ENCODE measurements around the gene PCDHB15. TPM values are rescaled to one million over a fixed set of nuclear protein-coding genes. Genes with fewer than 3 reads are reported as not detected.
"Not testable (repeated sequence)": the region's sequence is repeated elsewhere in the genome, so short reads cannot be mapped to it uniquely, and the experiment has no call there.

PCDHB15 gene
- total RNA-seq, 1 experiment from 2014 or later = 1.4 TPM

DNA sequence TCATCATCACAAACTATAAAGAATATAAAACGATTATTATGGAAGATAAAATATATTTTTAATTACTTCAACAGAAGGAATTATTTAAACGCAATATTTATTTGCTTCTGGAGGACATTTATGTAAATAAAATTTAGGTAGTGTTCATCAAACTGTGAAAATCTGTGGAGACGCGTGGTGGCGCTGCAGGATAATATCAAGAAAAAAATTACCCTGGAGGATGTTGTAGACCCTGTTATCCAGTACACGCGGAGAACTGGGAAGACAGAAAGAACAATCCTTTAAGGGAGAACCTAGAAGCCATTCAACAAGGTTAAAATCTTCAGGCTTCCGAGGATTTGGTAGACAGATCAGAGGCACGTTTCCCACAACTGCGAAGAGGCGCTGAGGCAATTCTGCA is 36.7 kb upstream of the PCDHB15 start, which contains the start of gene PCDHB12:
PCDHB12 (plus strand) TSS at position 242 of the 400 bp plus-strand sequence. CDS start 189 bp downstream, outside the sequence.
- intact Hi-C loops (cut with micrococcal nuclease; ENCODE audit: unreplicated experiment) = no loop called here
- no TSS peak for BruUV-seq (replicated peaks)

DNA sequence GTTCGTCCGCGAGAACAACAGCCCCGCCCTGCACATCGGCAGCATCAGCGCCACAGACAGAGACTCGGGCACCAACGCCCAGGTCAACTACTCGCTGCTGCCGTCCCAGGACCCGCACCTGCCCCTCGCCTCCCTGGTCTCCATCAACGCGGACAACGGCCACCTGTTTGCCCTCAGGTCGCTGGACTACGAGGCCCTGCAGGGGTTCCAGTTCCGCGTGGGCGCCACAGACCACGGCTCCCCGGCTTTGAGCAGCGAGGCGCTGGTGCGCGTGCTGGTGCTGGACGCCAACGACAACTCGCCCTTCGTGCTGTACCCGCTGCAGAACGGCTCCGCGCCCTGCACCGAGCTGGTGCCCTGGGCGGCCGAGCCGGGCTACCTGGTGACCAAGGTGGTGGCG is 34.9 kb upstream of the PCDHB15 start:
- intact Hi-C loops (cut with micrococcal nuclease; ENCODE audit: unreplicated experiment); H3K4me1 Mint-ChIP-seq (ENCODE audit: low read depth, unreplicated experiment): not testable (repeated sequence)

More for the DNA sequence above, 36.7 kb upstream of the PCDHB15 start, which contains the start of gene PCDHB12:
- Mint-ChIP-seq H3K4me1 (ENCODE audit: low read depth, unreplicated experiment) (no peaks in the 10 kb centered on the region), H3K36me3 (ENCODE audit: insufficient read depth, unreplicated experiment) (no peaks in the 10 kb centered on the region), H3K4me3 (ENCODE audit: low read depth, unreplicated experiment) (peak within 1 kb of the TSS; percentile 63), H3K27me3 (ENCODE audit: unreplicated experiment) (no peaks in the 10 kb centered on the region), H3K27ac (ENCODE audit: unreplicated experiment) (no peak within 1 kb of the TSS), H3K9me3 (ENCODE audit: low read depth, unreplicated experiment) (peaks cover 5% of the 10 kb centered on the region)
- DNase-seq = peak; percentile 45
- TF ChIP-seq, protein P1, sequence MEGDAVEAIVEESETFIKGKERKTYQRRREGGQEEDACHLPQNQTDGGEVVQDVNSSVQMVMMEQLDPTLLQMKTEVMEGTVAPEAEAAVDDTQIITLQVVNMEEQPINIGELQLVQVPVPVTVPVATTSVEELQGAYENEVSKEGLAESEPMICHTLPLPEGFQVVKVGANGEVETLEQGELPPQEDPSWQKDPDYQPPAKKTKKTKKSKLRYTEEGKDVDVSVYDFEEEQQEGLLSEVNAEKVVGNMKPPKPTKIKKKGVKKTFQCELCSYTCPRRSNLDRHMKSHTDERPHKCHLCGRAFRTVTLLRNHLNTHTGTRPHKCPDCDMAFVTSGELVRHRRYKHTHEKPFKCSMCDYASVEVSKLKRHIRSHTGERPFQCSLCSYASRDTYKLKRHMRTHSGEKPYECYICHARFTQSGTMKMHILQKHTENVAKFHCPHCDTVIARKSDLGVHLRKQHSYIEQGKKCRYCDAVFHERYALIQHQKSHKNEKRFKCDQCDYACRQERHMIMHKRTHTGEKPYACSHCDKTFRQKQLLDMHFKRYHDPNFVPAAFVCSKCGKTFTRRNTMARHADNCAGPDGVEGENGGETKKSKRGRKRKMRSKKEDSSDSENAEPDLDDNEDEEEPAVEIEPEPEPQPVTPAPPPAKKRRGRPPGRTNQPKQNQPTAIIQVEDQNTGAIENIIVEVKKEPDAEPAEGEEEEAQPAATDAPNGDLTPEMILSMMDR (IDR thresholded peaks at IDR 0.05; ENCODE audit: unreplicated experiment) = no peak
- CTCF ChIA-PET = interaction anchor here (0.8 to 1.3 kb wide), 2 partner anchors 21 to 352 kb away, joined by 3 to 4 read pairs; partner anchors contain the start of gene PCDHB9

DNA sequence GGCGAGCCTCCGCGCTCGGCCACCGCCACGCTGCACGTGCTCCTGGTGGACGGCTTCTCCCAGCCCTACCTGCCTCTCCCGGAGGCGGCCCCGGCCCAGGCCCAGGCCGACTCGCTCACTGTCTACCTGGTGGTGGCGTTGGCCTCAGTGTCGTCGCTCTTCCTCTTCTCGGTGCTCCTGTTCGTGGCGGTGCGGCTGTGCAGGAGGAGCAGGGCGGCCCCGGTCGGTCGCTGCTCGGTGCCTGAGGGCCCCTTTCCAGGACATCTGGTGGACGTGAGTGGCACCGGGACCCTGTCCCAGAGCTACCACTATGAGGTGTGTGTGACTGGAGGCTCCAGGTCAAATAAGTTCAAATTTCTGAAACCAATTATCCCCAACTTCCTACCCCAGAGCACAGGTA is 34.3 kb upstream of the PCDHB15 start:
- H3K27me3 Mint-ChIP-seq (ENCODE audit: unreplicated experiment); H3K4me3 Mint-ChIP-seq (ENCODE audit: low read depth, unreplicated experiment); DNase-seq; H3K36me3 Mint-ChIP-seq (ENCODE audit: insufficient read depth, unreplicated experiment); H3K27ac Mint-ChIP-seq (ENCODE audit: unreplicated experiment); CTCF ChIA-PET; BruUV-seq (replicated peaks); intact Hi-C loops (cut with micrococcal nuclease; ENCODE audit: unreplicated experiment); H3K4me1 Mint-ChIP-seq (ENCODE audit: low read depth, unreplicated experiment): not testable (repeated sequence)
- peaks cover 12% of the 10 kb centered on the region for H3K9me3 Mint-ChIP-seq (ENCODE audit: low read depth, unreplicated experiment)

More for the DNA sequence above, 34.9 kb upstream of the PCDHB15 start:
- H3K4me3 Mint-ChIP-seq (ENCODE audit: low read depth, unreplicated experiment); H3K36me3 Mint-ChIP-seq (ENCODE audit: insufficient read depth, unreplicated experiment); H3K27ac Mint-ChIP-seq (ENCODE audit: unreplicated experiment); BruUV-seq (replicated peaks); H3K27me3 Mint-ChIP-seq (ENCODE audit: unreplicated experiment); CTCF ChIA-PET; DNase-seq: not testable (repeated sequence)
- peaks cover 11% of the 10 kb centered on the region for H3K9me3 Mint-ChIP-seq (ENCODE audit: low read depth, unreplicated experiment)

DNA sequence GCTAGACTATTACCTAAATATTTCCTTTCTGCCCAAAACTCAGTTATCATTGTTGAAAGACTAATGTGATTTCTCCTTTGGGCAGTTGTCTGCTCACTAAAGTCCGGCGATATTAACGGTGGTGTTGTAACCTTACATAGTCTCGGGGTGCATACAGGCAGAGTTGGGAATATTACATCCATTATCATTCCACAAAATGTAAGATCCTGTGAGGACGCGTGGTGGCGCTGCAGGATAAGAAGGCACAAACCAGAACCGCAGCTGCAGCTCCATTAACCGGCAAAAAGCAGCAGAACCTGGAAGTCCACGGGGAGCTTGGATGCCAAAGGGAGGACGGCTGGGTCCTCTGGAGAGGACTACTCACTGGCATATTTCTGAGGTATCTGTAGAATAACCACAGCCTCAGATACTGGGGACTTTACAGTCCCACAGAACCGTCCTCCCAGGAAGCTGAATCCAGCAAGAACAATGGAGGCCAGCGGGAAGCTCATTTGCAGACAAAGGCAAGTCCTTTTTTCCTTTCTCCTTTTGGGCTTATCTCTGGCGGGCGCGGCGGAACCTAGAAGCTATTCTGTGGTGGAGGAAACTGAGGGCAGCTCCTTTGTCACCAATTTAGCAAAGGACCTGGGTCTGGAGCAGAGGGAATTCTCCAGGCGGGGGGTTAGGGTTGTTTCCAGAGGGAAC is 31.4 kb upstream of the PCDHB15 start, which contains the start of gene PCDHB13:
PCDHB13 (plus strand) TSS at position 264 of the 684 bp plus-strand sequence; CDS start at position 469, 205 bp downstream.
- H3K27ac Mint-ChIP-seq (ENCODE audit: unreplicated experiment); intact Hi-C loops (cut with micrococcal nuclease; ENCODE audit: unreplicated experiment); CTCF ChIA-PET; BruUV-seq (replicated peaks); H3K4me1 Mint-ChIP-seq (ENCODE audit: low read depth, unreplicated experiment); DNase-seq; H3K27me3 Mint-ChIP-seq (ENCODE audit: unreplicated experiment); H3K36me3 Mint-ChIP-seq (ENCODE audit: insufficient read depth, unreplicated experiment); H3K4me3 Mint-ChIP-seq (ENCODE audit: low read depth, unreplicated experiment): not testable (repeated sequence)
- peaks cover 17% of the 10 kb centered on the region for H3K9me3 Mint-ChIP-seq (ENCODE audit: low read depth, unreplicated experiment)

DNA sequence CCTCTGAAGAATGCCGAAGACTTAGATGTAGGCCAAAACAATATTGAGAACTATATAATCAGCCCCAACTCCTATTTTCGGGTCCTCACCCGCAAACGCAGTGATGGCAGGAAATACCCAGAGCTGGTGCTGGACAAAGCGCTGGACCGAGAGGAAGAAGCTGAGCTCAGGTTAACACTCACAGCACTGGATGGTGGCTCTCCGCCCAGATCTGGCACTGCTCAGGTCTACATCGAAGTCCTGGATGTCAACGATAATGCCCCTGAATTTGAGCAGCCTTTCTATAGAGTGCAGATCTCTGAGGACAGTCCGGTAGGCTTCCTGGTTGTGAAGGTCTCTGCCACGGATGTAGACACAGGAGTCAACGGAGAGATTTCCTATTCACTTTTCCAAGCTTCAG is 30.6 kb upstream of the PCDHB15 start:
- CTCF ChIA-PET = not testable (repeated sequence)

DNA sequence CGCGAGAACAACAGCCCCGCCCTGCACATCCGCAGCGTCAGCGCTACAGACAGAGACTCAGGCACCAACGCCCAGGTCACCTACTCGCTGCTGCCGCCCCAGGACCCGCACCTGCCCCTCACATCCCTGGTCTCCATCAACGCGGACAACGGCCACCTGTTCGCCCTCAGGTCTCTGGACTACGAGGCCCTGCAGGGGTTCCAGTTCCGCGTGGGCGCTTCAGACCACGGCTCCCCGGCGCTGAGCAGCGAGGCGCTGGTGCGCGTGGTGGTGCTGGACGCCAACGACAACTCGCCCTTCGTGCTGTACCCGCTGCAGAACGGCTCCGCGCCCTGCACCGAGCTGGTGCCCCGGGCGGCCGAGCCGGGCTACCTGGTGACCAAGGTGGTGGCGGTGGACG is 29.7 kb upstream of the PCDHB15 start:
- intact Hi-C loops (cut with micrococcal nuclease; ENCODE audit: unreplicated experiment); H3K4me1 Mint-ChIP-seq (ENCODE audit: low read depth, unreplicated experiment); H3K27ac Mint-ChIP-seq (ENCODE audit: unreplicated experiment); DNase-seq; H3K27me3 Mint-ChIP-seq (ENCODE audit: unreplicated experiment); CTCF ChIA-PET; H3K36me3 Mint-ChIP-seq (ENCODE audit: insufficient read depth, unreplicated experiment); H3K4me3 Mint-ChIP-seq (ENCODE audit: low read depth, unreplicated experiment); BruUV-seq (replicated peaks): not testable (repeated sequence)
- peaks cover 27% of the 10 kb centered on the region for H3K9me3 Mint-ChIP-seq (ENCODE audit: low read depth, unreplicated experiment)

More for the DNA sequence above, 30.6 kb upstream of the PCDHB15 start:
- H3K36me3 Mint-ChIP-seq (ENCODE audit: insufficient read depth, unreplicated experiment); BruUV-seq (replicated peaks); DNase-seq; H3K27me3 Mint-ChIP-seq (ENCODE audit: unreplicated experiment); intact Hi-C loops (cut with micrococcal nuclease; ENCODE audit: unreplicated experiment); H3K4me1 Mint-ChIP-seq (ENCODE audit: low read depth, unreplicated experiment); H3K27ac Mint-ChIP-seq (ENCODE audit: unreplicated experiment); H3K4me3 Mint-ChIP-seq (ENCODE audit: low read depth, unreplicated experiment): not testable (repeated sequence)
- H3K9me3 Mint-ChIP-seq (ENCODE audit: low read depth, unreplicated experiment) = peaks cover 20% of the 10 kb centered on the region

DNA sequence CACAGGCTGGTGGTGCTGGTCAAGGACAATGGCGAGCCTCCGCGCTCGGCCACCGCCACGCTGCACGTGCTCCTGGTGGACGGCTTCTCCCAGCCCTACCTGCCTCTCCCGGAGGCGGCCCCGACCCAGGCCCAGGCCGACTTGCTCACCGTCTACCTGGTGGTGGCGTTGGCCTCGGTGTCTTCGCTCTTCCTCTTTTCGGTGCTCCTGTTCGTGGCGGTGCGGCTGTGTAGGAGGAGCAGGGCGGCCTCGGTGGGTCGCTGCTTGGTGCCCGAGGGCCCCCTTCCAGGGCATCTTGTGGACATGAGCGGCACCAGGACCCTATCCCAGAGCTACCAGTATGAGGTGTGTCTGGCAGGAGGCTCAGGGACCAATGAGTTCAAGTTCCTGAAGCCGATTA is 29.2 kb upstream of the PCDHB15 start:
- H3K36me3 Mint-ChIP-seq (ENCODE audit: insufficient read depth, unreplicated experiment); intact Hi-C loops (cut with micrococcal nuclease; ENCODE audit: unreplicated experiment); BruUV-seq (replicated peaks): not testable (repeated sequence)

More for the DNA sequence above, 29.2 kb upstream of the PCDHB15 start:
- H3K27me3 Mint-ChIP-seq (ENCODE audit: unreplicated experiment); H3K4me3 Mint-ChIP-seq (ENCODE audit: low read depth, unreplicated experiment); CTCF ChIA-PET; H3K4me1 Mint-ChIP-seq (ENCODE audit: low read depth, unreplicated experiment); H3K27ac Mint-ChIP-seq (ENCODE audit: unreplicated experiment); DNase-seq: not testable (repeated sequence)
- H3K9me3 Mint-ChIP-seq (ENCODE audit: low read depth, unreplicated experiment) = peaks cover 24% of the 10 kb centered on the region
